Bone marrow (tissue), 2 donors: Measurements from ENCODE around the gene KIRREL3.

Experiments
- DNase-seq, 2 donors: peaks; one replicate each; lab custom pipeline; 2025; lab: John Stamatoyannopoulos, UW

KIRREL3 gene

GRCh38 chr11:126739499-126740145, 260.9 kb downstream of the KIRREL3 start:
- DNase-seq = no peak

- DNase-seq = no peak
Measured at GRCh38 chr11:126738295-126739031, 262.1 kb downstream of the KIRREL3 start.

- no peak for DNase-seq
Measured at GRCh38 chr11:126736682-126737572, 263.6 kb downstream of the KIRREL3 start.

DNA sequence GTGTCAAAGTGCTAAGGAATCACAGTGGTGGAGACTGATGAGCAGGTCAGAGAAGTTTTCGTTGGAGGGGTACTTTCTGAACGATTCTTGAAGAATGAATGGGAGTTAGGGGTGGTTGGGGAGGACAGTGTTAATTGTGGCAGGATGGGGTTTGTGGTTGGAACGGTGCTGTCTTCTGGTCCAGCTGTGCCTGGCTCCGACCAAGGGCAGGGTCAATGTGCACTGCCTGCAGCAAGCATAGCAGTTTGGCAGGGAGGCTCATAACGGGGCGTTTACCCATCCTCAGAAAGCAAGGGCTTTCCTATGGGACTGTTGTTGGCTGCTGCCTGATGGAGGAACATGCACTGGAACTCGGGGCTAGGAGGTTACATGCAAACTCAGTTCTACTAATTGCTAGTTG, 265.8 kb downstream of the KIRREL3 start:
- no peak for DNase-seq

- no peak for DNase-seq
Measured at GRCh38 chr11:126733685-126734084, 266.9 kb downstream of the KIRREL3 start.

- DNase-seq = no peak
Measured at GRCh38 chr11:126732981-126733380, 267.6 kb downstream of the KIRREL3 start.

DNA sequence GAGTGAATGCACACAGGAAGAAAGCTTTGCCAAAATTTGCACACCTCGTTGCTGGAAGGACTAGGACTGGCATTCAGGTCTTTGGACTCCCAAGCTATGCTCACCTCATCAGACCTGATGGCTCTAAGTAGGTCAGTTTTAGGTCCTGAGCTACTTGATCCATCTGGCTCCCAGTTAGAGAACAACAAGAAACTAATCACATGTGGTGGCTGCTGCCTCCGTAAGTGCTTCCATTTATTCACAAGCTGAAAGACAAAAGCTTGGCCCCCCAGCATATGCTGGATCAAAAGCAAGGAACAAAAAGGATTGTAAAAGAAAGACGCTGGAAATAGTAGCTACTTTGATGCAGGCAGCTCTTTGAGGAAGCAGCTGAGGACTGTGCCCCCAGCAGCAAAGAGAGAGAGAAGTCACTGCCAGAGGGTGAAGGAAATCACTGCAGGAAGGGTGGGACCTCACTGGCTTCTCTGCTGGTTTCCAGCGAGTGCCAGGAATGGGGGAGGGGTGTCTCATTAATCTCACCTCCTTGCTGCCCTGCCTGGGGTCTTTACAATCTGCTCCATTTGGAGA, 268.9 kb downstream of the KIRREL3 start:
- DNase-seq = no peak

DNA sequence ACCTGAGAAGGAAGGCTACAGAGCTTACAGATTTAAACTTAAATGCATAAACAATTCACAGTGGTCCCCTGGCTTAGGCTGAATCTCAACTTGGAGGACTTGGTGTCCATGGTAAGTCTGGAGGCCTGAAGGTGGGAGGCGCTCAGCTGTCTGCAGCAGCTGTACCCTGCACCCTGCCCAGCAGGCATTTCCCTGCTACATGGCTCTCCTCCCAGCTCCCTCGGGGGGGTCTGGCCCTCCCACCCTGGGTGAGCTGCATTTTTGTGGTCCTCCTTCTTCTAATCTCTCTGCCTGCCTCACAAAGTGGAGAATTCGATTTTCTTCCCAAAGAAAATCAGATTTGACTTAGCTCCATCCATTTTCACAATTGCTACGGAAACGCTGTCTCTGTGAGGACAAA, 273.2 kb downstream of the KIRREL3 start:
- no peak for DNase-seq

- no peak for DNase-seq
Measured at GRCh38 chr11:126725521-126725920, 275.0 kb downstream of the KIRREL3 start.

DNA sequence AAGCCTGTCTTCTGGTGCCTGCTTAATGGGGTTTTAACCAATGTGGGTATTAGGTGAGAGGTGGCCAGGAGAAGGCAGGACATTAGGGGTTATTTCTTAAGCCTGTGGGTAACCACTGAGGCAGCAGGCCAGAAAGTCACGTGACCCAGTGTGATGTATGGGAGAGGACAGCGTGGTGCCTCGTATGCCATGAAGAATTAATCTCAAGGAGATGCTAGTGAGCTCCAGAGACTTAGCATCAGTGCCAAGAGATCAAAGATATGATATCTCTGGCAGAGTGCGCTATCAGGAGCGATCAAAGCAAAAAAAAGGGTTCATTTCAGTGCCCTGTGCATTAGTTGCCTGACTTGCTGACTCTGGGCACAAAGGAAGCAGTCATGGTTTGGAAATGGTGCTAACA, 275.5 kb downstream of the KIRREL3 start:
- no peak for DNase-seq

- DNase-seq = no peak
Measured at GRCh38 chr11:126723665-126724045, 276.9 kb downstream of the KIRREL3 start.

DNA sequence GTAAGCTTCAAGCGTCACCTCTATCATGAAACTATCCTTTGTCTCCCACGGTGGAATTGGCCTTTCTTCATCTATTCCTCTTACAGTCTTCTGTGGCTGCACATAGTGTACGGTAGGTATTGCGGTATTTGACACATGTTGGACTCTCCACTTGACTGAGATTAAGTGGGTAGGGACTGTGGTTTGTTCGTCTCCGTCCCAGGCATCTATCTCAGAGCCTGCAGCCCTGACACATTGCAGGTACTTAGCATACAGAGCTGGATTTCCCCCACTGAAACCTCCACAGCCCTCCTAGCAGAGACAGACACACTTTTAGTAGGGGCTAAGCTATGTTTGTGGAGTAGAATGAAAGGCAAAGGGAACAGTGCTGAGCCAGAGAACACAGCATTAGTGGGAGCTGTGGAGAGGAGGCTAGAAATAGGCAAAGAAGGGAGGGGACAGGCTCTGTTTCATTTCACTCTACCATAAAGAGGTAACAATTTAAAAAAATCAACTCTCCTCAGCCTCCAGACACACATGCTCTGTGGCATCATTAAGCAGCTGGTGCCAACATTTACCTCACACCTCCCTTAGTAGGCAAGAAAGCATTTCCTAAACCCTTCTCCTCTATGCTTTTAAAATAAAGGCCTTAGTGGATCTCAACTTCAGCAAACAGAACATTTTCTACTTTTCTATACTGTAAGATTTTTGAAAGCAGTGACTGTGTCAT, 277.5 kb downstream of the KIRREL3 start:
- no peak for DNase-seq

- DNase-seq = no peak
Measured at GRCh38 chr11:126722006-126722736, 278.4 kb downstream of the KIRREL3 start.

GRCh38 chr11:126720539-126721235, 279.9 kb downstream of the KIRREL3 start:
- no peak for DNase-seq

GRCh38 chr11:126719740-126720139, 280.8 kb downstream of the KIRREL3 start:
- DNase-seq = no peak

GRCh38 chr11:126718276-126718675, 282.3 kb downstream of the KIRREL3 start:
- no peak for DNase-seq

GRCh38 chr11:126716456-126717083, 284.0 kb downstream of the KIRREL3 start:
- no peak for DNase-seq

GRCh38 chr11:126713806-126714205, 286.8 kb downstream of the KIRREL3 start:
- no peak for DNase-seq

DNA sequence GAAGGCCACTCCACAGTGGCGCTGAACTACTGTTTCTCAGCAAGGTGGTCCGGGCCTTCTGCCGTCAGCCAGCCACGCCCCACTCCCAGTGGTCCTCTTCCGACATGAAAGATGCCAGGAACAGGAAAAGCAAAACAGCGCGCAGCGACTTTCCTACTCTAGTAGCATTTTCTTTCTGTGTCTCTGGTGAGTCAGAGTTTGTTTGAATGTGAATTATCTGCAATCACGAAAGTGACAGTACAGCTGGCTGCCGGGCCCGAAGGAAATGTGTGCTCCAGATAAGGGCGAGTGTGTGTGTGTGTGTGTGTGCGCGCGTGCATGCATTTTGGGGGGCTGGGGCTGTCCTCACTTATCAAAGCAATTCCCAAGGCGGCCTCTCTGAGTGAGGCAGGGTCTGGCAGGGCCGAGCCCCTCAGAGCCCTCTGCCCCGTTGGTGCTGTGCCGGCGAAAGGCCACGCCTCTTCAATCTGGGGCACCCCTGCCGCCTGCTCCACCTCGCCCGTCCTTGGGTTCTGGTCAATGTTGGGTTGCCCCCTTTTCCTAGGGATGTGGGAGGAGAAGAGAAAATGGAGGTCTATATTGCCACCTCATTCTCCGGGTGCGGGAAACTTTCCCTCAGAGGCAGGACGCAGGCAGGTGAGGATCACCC, 288.5 kb downstream of the KIRREL3 start:
- DNase-seq = no peak
